NCI-H82 treated with DMSO at 0.1 percent for 48 hours (cell line): ENCODE data around the gene FOXO1.
"Not testable (repeated sequence)": the region's sequence is repeated elsewhere in the genome, so short reads cannot be mapped to it uniquely, and the experiment has no call there.

ENCODE experiments used
- DNase-seq: peaks from one replicate; lab custom pipeline; 2025; ENCODE audit not compliant: unreplicated experiment; lab: John Stamatoyannopoulos, UW

The FOXO1 gene

DNA sequence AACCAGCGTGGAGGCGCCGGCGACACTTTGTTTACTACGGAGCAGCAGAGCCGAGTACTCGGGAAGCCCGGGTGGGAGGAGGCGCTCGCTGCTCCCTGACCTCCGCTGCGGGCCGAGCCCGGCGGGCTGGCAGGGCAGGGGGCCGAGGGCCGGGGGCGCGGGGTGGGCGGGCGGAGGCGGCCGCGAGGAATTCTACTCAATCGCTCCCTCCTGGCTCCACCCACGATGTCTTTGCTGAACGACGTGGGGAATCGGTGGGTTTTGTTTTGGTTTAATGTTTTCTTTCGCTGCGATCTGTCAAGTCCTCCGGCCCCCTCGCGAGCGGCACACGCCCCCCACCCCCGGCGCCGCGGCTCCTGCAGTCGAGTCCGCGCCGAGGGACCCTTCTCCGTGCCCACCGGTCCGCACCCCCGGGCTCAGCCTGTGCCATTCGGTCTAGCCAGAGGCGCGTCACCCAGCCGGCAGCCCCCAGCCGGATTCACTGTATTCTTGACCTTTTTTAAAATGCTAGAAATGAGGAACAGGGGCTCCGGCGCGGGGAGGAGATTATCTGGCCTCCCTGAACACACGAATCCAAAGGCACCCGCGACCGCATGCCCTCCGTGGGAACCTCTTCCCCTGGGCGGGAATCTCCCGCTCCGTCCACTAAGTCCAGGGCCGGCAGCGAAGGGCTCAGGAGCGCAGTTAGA, 636 bp upstream of the FOXO1 start:
- DNase-seq: no peak

- DNase-seq: no peak
Observed at GRCh38 chr13:40665126-40666044, 1.1 kb downstream of the FOXO1 start.

DNA sequence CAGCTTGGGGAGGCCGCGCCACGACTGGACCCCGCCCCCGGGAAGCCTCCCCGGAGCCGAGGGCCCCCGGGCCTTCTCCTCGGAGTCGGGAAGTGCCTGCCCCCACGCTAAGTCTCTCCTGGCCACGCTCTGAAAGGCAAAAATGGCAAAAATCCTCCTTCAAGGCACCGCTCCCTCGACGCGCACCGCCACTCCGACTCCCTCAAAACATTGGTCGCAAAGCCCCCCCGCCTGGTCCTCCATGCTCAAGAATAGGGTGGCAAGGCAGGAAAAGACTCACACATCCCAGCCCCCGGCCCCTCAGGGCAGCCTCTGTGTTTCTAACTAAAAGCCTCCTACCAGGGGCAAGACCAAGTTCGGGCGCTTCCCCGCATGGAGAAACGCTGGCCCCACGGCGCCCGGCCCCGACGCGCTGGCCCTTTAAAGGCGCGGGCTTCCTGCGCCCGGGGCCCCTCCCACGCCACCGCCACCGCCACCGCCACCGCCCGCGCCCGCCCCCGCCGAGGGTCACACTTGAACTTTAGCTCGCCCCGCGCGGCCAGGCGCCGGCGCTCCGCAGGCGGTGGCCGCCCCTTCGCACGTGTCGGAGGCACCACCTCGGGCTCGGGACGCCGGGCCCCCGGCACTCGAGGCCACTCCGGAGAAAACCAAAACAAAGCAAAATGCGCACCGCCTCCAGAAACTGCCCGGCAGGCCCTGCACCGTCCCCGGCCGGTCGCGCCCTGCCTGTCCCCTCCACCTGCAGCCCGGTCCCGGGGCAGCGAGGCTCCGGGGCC, 1.9 kb downstream of the FOXO1 start:
- DNase-seq: no peak

DNA sequence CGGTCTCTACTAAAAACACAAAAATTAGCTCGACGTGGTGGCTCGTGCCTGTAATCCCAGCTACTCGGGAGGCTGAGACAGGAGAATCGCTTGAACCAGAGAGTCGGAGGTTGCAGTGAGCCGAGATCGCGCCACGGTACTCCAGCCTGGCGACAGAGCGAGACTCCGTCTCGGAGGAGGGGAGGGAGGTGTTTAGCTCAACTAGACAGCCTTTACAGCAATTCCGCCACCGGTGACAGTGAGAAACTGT, 2.4 kb downstream of the FOXO1 start:
- DNase-seq: not testable (repeated sequence)

DNA sequence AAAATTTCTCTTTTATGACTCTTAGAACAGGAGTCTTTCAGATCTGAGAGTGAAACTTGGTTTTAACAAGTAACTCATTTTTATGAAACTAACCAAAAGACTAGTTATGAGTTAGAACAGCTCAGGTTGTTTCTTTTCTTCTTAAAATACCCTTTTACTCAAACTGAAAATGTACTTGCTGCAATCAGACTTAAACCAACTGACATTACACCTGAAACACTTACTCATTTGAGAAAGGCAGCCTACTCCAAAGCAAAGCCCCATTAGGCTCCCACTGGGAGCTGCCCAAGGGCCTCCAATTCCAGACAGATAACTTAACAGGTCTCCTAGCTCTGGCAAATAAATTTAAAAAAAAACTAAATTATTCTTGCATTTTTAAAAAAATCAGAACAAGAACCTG, 3.6 kb downstream of the FOXO1 start:
- DNase-seq: no peak

GRCh38 chr13:40661875-40662665, 4.4 kb downstream of the FOXO1 start:
- no peak for DNase-seq

- DNase-seq: no peak
Observed at GRCh38 chr13:40660692-40661091, 5.7 kb downstream of the FOXO1 start.

DNA sequence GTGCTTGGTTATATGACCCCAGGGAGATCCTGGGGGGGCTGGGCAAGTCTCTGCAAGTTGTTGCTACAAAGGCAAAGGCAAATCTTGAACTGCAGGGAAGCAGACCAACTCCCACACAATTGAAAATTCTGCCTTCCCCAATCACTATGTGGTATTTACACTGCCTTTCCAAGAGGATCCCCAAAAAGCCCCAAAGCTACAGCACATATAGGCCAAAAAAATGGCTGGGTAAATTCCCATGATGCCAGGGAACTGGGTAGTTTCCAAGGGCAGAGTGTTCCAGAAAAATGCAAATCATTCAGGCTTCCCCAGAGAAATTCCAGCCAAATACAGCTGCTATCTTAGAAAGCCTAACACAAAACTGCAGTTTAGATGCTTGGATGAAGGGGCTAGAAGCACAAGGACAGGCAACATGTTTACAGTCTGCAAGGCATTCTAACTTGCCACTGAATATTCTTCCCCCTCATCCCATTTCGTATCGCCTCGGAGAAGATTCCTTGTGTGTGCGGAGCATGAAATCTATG, 6.2 kb downstream of the FOXO1 start:
- DNase-seq: no peak

DNA sequence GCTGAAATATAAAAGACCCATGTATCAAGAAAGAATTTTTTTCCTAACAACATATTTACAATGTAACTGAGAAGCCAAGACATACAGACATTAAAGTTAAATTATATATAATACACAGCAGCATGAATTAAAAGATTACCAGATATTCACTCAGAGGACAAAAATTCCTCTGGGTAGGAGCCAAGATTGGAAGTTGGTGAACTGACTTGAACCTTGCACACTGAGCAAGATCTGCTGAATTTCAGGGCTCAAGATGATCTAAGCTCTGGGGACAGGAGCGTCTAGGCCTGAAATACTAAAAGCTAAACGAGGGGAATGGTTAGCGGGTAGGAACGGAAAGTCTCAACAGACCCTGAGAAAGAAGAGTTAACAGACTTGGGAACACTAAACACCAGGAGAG, 8.5 kb downstream of the FOXO1 start:
- no peak for DNase-seq

GRCh38 chr13:40657307-40657706, 9.1 kb downstream of the FOXO1 start:
- no peak for DNase-seq

GRCh38 chr13:40656358-40656757, 10.1 kb downstream of the FOXO1 start:
- no peak for DNase-seq

DNA sequence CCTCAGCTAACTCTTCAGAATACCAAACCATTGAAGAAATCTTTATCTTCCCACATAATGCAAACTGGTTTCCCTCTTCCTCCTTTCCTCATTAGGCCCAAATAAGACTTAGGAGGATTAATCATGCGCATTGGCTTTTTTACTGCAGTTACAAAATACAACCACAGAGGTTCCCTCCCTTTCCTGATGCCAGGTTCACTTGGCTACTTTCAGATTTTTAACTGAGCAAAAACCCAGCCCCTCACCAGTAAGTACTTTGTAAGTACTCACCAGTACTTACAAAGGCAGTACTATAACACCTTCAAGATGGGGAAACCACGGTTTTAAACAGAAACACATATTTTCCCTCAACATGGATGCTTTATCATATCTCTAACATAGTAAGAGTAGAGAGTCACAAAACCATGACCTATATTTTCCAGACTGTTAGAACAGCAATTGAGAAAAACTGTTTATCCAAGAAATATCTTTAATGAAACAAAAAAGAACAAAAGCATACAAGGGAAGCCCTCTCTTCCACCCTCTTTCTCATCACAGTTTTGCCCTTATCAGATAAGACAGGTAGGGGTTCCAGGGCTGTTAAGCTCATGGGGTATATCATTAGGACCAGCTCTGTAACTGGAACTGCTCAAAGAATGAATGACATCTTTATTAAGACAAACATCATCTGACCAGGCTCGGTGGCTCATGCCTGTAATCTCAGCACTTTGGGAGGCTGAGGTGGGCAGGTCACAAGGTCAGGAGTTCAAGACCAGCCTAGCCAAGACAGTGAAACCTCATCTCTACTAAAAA, 12.7 kb downstream of the FOXO1 start:
- DNase-seq: no peak

GRCh38 chr13:40652588-40652940, 13.9 kb downstream of the FOXO1 start:
- DNase-seq: no peak

GRCh38 chr13:40651866-40652587, 14.4 kb downstream of the FOXO1 start:
- DNase-seq: no peak

GRCh38 chr13:40648841-40649240, 17.6 kb downstream of the FOXO1 start:
- DNase-seq: no peak

DNA sequence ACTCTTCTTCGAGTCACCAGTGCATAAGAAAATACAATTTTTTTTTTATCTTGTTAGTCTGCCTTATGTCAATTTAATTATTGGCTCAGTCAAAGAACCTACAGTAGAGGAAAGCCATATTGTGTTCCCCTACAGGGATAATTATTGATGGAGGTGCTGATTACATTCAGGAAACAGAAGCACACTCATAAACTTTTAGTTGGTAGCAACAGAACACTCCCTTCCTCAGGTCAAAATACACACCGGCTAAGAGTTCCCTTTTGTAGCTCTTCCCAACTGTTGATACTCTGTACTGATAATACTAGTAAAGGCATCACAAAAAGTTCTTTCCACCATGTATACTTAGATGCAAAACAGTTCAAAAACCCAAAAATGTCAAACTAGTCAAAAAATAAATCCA, 18.4 kb downstream of the FOXO1 start:
- DNase-seq: no peak

DNA sequence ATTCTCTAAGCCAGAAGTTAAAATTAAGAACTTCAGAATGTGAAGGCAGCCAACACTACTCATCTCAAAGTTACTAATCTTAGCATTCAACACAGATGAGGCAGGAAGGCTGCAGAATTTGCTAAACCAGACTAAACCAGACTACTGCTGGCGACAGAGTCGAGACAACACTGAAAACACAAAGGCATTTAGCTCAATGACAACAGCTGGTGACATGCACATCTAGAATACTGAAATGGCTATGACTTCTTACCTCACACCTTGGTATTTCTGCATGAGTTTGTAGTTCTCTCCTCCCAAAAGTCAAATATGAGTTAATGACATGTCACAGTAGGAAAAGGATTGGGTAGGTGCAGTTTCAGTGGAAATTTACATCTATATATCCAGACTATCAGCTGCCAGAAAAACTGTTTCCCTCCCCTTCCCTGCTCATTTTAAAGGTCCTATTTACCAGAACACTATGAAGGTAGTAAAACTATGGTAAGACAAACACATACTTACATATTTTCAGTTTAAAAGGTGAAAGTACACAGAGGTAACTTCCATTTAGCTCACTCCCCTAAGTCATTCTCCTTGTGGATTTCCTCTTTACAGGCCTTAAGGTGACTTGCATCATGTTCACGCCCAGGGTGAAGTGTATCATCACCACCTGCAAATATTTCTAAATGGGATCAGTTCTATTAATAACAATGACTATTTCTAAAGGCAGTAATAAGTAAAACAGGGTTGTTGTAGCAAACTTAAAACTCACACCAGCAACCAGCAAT, 21.4 kb downstream of the FOXO1 start:
- no peak for DNase-seq

DNA sequence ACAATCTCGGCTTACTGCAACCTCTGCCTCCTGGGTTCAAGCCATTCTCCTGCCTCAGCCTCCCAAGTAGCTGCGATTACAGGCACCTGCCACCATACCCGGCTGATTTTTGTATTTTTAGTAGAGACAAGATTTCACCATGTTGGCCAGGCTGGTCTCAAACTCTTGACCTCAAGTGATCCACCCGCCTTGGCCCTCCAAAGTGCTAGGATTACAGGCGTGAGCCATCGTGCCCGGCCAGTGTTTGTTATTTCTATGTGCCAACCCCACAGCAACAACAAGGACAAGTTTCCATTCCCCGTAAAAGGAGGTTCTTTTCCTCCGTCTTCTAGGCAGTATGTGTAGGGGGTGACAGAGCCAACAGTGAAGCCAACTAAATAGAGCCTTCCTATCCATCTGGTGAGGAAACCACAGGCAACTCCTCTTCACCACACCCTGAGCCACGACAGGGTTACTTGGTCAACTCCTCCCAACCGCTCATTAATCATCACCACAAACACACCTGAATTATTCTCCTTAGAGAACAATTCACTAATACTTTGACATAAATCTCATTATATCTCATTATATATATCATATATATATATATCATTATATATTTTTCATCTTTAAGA, 25.5 kb downstream of the FOXO1 start:
- DNase-seq: no peak
